Stimulated activated CD4-positive, alpha-beta T cell treated with anti-CD3 and anti-CD28 coated beads, Interleukin-4, amount 100 ng/mL, for 24 hours (primary cell): ENCODE results near the gene ZNF692.
"Not testable (repeated sequence)": the region's sequence is repeated elsewhere in the genome, so short reads cannot be mapped to it uniquely, and the experiment has no call there.

Experiments used
- DNase-seq: peaks from one replicate; pipeline ENCODE4 v3.0.0-alpha.2; 2020

The ZNF692 gene, protein sequence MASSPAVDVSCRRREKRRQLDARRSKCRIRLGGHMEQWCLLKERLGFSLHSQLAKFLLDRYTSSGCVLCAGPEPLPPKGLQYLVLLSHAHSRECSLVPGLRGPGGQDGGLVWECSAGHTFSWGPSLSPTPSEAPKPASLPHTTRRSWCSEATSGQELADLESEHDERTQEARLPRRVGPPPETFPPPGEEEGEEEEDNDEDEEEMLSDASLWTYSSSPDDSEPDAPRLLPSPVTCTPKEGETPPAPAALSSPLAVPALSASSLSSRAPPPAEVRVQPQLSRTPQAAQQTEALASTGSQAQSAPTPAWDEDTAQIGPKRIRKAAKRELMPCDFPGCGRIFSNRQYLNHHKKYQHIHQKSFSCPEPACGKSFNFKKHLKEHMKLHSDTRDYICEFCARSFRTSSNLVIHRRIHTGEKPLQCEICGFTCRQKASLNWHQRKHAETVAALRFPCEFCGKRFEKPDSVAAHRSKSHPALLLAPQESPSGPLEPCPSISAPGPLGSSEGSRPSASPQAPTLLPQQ

DNA sequence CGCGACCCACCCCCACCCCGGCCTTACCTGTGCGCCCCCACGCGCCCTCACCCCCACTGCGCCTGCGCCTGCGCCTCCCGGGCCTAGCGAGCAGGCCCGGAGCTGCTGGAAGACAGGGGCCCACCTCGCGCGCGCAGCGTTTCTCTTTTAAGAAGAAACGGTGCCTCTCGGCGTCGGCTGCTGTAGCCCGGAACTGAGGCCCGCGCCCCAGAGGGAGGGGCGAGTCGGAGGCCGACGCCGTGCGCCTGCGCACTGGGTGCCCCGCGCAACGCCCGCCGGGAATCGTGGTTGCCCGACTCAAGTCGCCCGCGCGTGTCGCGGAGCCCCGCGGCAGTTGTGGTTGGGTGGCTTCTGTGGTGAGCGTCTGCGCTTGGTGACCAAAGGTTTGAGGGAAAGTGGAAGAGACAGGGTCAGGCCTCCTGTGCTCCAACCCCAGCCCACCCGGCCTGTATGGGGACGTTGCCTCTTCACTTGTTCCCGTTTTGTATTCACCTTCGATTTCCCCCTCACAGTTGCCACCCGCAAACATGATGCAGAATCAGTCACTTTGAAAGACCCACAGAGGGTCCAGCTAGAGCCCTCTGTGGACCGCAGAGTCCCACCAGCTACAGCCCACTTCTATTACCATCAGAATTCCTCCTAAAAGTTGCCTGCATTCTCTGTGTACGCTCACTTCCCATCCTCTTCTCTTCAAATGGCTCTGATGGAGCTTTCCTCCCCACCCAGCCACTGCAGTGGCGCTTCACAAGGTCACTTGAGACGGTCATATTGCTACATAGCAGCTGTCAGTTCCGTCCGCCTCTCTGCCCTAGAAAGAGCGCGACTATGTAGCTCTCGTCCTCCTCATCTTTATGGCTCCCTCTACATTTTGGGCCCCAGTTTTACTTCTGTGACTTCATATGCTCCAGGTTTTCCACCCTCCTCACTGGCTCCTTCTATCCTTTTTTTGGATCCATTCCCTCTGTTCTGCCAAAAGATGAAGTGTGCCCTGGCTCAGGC lies at the start of gene ZNF692:
Gene ZNF692, minus strand, starts transcription at position 195 of the 999 bp plus-strand sequence. CDS start 776 bp downstream, outside the sequence.
- DNase-seq: peak; percentile 98

DNA sequence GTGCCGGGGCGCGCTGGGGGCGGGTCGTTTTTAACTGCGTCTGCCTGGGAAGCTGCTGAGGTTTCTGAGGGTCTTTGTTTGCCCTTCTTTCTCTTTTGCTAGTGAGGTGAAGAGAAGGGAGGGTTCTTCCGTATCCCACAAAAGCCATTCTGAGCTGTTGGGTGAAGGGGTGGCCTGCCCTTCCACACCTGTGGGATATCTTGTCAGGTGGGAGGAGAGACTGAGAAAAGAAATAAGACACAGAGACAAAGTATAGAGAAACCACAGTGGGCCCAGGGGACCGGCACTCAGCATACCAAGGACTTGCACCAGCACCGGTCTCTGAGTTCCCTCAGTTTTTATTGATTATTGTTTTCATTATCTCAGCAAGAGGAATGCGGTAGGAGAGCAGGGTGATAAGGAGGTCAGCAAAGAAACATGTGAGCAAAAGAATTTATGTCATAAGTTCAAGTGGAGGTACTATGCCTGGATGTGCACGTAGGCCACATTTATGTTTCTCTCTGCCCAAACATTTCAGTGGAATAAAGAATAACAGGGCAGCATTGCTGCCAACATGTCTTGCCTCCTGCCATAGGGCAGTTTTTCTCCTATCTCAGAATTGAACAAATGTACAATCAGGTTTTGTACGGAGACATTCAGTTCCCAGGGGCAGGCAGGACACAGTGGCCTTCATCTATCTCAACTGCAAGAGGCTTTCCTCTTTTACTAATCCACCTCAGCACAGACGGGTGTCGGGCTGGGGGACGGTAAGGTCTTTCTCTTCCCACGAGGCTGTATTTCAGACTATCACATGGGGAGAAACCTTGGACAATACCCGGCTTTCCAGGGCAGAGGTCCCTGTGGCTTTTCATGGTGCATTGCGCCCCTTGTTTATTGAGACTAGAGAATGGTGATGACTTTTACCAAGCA lies 48.1 kb upstream of the ZNF692 start:
- DNase-seq: no peak

GRCh38 chr1:248906009-248906752 lies 47.3 kb upstream of the ZNF692 start, which contains the start of gene PGBD2:
TSS of gene PGBD2 (plus strand) at chr1:248906235. CDS start at chr1:248913863, 7,628 bp downstream.
- peak; percentile 96 for DNase-seq

GRCh38 chr1:248905662-248906008 lies 46.8 kb upstream of the ZNF692 start:
- no peak for DNase-seq

DNA sequence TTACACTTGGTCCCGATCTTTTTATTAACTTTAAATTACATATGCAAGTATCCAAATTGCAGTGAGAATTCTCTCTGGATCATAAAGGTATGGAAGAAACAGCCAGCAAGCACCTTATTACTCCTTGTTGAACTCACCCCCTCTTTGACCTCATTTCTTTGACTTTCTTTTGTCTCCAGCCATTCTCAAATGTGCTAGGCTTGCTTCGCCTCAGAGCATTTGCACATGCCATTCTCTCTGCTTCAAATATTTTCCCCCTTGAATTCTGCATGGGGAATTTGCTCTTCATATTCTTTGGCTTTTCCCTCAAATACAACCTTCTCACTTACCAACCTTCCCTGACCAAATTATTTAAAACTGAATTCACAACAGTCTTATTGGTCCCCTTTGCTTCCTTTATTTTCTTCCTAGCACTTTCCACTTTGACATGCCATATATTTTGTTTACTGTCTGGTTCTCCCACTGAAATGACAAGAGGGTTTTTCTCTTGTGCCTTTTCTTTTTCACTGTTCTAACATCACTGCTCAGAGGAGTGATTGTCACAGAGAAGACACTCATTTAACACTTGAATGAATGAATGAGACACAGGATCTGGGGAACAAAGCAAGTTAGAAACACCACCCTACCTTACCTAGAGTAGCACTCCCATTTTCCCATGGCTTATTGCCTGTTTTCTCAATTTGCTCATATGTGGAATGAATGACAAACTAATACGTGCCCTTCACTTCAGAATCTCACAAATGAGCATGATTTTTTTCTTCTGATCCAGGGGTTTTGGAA lies 45.7 kb upstream of the ZNF692 start:
- DNase-seq: no peak

GRCh38 chr1:248901578-248901977 lies 42.7 kb upstream of the ZNF692 start:
- DNase-seq: no peak

- DNase-seq: no peak
These were observed 41.8 kb upstream of the ZNF692 start for GRCh38 chr1:248900637-248901036.

DNA sequence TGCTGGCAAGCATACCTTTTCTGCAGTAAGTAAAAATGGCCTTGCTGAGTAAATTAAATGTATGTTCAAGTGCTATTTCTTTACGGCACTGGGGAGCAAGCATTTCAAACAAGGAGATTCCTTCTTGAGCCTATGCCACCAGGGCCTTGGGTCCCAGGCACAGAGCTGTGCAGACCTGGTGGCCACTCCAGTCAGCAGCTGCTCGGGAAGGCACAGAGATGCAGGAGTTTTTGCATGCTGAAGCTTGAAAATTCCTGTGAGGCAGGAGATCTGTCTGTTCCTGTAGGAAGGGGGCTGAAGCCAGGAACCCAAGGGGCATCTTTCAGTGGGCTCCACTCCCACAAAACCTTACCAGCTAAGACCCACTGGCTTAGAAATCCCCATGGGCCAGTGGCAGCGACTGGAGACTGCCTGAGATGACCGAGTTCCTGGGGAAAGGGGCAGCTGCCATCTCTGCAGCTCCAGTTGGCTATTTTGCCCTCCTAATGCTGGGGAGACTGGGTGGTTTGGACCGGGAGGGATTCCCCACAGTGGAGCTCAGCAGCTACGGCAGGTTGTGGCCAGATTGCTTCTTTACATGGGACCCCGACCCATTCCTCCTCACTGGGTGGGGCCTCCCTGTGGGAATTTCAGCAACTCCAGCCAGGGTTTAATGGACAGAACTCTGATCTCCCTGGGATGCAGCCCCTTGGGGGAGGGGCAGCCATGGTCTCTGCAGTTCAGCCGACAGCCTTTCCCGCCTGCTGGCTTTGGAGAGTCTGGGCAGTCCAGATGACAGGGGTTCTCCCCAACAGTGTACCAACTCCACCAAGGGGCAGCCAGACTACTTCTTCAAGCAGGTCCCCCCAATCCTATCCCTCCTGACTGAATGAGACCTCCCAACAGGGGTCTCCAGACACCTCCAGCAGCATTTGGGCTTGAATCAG lies 38.8 kb upstream of the ZNF692 start:
- no peak for DNase-seq

DNA sequence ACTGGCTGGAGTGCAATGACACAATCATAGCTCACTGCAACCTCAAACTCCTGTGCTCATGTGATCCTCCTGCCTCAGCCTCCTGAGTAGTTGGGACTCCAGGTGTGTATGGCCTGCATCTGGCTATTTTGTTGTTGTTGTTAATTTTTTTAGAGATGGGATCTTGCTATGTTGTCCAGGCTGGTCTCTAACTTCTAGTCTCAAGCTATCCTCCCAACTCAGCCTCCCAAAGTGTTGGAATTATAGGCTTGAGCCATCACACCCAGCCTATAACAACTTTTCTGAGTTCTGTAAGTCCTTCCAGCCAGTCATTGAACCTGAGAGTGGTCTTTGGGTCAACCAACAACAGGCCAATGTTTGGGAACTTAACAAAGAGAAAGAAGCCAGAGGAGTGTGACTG lies 36.0 kb upstream of the ZNF692 start:
- no peak for DNase-seq

- no peak for DNase-seq
These were observed 33.7 kb upstream of the ZNF692 start for GRCh38 chr1:248892590-248892989.

- no peak for DNase-seq
These were observed 32.9 kb upstream of the ZNF692 start for GRCh38 chr1:248891758-248892157.

DNA sequence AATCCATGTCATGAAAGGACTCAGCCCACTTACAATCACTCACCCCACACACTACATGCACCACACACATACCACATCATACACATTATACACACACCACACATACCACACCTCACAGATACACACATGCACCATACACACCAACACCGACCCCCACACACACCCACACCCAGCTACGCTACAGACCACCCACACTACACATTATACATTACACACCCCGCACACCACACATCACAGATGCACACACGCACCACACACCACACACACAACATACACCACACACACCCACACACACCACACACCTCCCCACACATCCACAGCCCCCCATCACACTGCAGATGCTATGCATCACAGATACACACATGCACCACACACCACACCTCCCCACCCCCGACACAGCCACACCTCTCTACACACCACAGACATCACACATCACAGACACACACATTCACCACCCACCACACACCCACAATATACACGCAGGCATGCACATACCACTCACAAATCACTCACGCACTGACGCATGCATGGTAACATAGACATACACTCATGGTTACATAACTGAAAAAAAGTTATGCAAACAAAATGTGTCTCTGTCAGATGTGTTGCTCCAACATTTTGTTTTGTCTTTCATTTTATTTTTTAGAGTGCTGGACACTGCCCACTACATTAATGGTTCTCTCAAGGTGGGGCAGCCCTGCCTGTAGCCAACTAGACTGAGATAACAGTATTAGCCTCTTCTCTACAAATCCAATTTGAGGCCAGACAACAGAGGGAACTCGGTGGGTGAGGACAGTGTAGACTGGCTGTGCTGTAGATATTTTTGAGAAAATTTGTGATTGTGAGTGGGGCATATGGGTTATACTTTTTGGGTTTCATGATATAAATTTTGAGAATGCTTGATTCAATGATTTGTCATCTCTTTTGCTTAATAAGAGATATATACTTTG lies 31.9 kb upstream of the ZNF692 start:
- no peak for DNase-seq

- not testable (repeated sequence) for DNase-seq
These were observed 31.0 kb upstream of the ZNF692 start for GRCh38 chr1:248889914-248890243.

- DNase-seq: no peak
These were observed 27.5 kb upstream of the ZNF692 start for GRCh38 chr1:248886237-248886895.

GRCh38 chr1:248885646-248886045 lies 26.8 kb upstream of the ZNF692 start:
- no peak for DNase-seq

GRCh38 chr1:248884632-248885295 lies 25.9 kb upstream of the ZNF692 start:
- no peak for DNase-seq

- not testable (repeated sequence) for DNase-seq
These were observed 23.5 kb upstream of the ZNF692 start for GRCh38 chr1:248882427-248882826.
